Ectodermal cell (in vitro differentiated cells): ENCODE results near the gene NDUFA12. TPM values are rescaled to one million over a fixed set of nuclear protein-coding genes. Genes with fewer than 3 reads are reported as not detected.
A peak's percentile ranks its signal among the peaks of the same experiment; 100 is the strongest.

Experiments
- H3K27ac ChIP-seq: 2 replicates; pipeline ENCODE4 v1.7.0; 2013; ENCODE audit warnings: mild to moderate bottlenecking, low read depth, low read length; ENCODE audit not compliant: insufficient read depth, poor library complexity, severe bottlenecking
- H3K27me3 ChIP-seq: 2 replicates; pipeline ENCODE4 v1.7.0; 2013; ENCODE audit warnings: mild to moderate bottlenecking, low read length; ENCODE audit not compliant: insufficient read depth, control insufficient read depth, poor library complexity, severe bottlenecking
- H3K36me3 ChIP-seq: one replicate; pipeline ENCODE4 v1.7.0; 2013; ENCODE audit warnings: low read length; ENCODE audit not compliant: control insufficient read depth, insufficient read depth
- H3K4me1 ChIP-seq: one replicate; pipeline ENCODE4 v1.7.0; 2013; ENCODE audit warnings: low read length; ENCODE audit not compliant: control insufficient read depth, insufficient read depth
- H3K4me3 ChIP-seq: 2 replicates; pipeline ENCODE4 v1.7.0; 2013; ENCODE audit warnings: low read depth, low read length, control low read depth; ENCODE audit not compliant: insufficient read depth
- H3K9me3 ChIP-seq: 2 replicates; pipeline ENCODE4 v1.7.0; 2013; ENCODE audit warnings: mild to moderate bottlenecking, low read length, moderate library complexity; ENCODE audit not compliant: control insufficient read depth
- WGBS, 2 experiments: methylation state at CpG; one replicate each; pipeline ENCODE4 v1.1.7; 2013; ENCODE audit warnings: missing lambda C conversion rate in 2 of 2; 5-methylcytosine and 5-hydroxymethylcytosine counted together
- polyA plus RNA-seq, 4 experiments: library from polyadenylated mRNA; stranded (reverse); fragments of 50-300 nt; gene quantifications; one replicate each; pipeline ENCODE4 v1.2.3, GENCODE V29; 2013

The NDUFA12 gene
- polyA plus RNA-seq (2013, experiment 1 of 4): 158 TPM
- 159 TPM for polyA plus RNA-seq (2013, experiment 2 of 4)
- polyA plus RNA-seq (2013, experiment 3 of 4): 182 TPM
- polyA plus RNA-seq (2013, experiment 4 of 4): 189 TPM

- 1% methylated on average over 34 of the region's 34 CpGs for WGBS, 2 experiments
- H3K9me3 ChIP-seq: no peaks in the 10 kb centered on the region
- no peaks in the 10 kb centered on the region for H3K27me3 ChIP-seq
- peak within 1 kb of the TSS; percentile 70 for H3K27ac ChIP-seq
- H3K36me3 ChIP-seq: peaks cover 4% of the 10 kb centered on the region
- H3K4me1 ChIP-seq: no peaks in the 10 kb centered on the region
- peak within 1 kb of the TSS; percentile 91 for H3K4me3 ChIP-seq
These were observed at the start of gene NDUFA12 for GRCh38 chr12:95003213-95003920. Gene NDUFA12, minus strand, starts transcription at chr12:95003697. Its CDS starts 17 bp downstream, at chr12:95003680.

DNA sequence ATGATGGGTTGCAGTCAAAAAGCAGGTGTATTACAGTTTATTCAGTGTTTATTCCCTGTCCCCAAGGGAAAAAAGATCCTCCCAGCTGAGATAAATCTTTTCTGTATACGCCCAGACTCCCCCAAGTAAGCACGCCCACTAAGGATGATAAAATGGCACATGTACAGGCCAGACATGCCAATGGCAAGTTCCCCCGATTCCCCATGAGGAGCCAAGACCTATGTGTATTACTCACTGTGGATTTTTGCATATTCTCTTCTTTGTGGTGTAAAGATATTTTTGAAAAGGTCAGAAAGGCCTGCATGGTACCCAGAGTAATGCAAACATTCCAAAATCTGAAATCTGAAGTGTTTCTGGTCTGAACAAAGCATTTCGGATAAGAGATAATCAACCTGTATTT lies 47.7 kb upstream of the NDUFA12 start:
- WGBS, 2 experiments: 95 to 98% methylated on average over 3 of the region's 4 CpGs
- Histone ChIP-seq H3K36me3 (peaks cover 40% of the 10 kb centered on the region), H3K27ac (no peak overlapping the region), H3K27me3 (no peaks in the 10 kb centered on the region), H3K4me3 (no peak overlapping the region), H3K9me3 (no peaks in the 10 kb centered on the region), H3K4me1 (peaks cover 4% of the 10 kb centered on the region)

- no CpG with 5 or more reads among the region's 2 CpGs for WGBS, 2 experiments
- no peaks in the 10 kb centered on the region for H3K27me3 ChIP-seq
- H3K9me3 ChIP-seq: no peaks in the 10 kb centered on the region
- no peak overlapping the region for H3K4me3 ChIP-seq
- no peaks in the 10 kb centered on the region for H3K4me1 ChIP-seq
- H3K27ac ChIP-seq: no peak overlapping the region
- peaks cover 30% of the 10 kb centered on the region for H3K36me3 ChIP-seq
These were observed 34.4 kb upstream of the NDUFA12 start for GRCh38 chr12:95037906-95038305.

DNA sequence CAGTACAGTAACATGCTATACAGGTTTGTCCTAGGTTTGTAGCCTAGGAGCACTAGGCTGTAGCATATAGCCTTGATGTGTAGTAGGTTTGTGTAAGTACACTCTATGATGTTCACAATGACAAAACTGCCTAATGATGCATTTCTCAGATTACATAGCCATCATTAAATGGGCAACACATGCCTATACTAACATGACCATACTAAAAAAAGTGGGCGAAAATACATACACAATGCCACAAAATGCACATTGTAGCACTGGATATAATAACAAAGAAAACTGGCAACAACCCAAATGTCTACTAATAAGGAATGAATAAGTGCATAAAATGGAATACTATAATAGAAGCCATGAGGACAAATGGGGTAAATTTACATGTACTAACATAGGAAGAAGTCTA lies 31.3 kb upstream of the NDUFA12 start:
- no peaks in the 10 kb centered on the region for H3K9me3 ChIP-seq
- H3K4me3 ChIP-seq: no peak overlapping the region
- H3K36me3 ChIP-seq: peaks cover 43% of the 10 kb centered on the region
- no peaks in the 10 kb centered on the region for H3K27me3 ChIP-seq
- 100% methylated on average over 1 of the region's 1 CpG for WGBS, 2 experiments
- no peak overlapping the region for H3K27ac ChIP-seq
- H3K4me1 ChIP-seq: no peaks in the 10 kb centered on the region

DNA sequence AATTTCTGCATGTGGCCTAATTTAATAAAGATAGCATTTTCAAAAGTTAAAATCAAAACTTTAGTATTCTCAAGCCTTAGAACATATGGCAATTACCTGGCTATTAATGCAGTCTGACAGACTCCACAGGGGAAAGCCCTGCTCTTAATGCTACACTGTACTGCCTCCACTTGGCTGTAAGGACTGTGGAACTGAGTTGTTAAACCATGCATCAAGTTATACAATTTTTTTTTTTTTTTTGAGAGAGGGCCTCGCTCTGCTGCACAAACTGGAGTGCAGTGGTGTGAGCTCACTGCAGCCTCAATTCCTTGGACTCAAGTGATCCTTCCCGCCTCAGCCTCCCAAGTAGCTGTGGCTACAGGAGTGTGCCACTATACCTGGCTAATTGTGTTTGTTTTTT lies 19.0 kb upstream of the NDUFA12 start:
- Histone ChIP-seq H3K9me3 (no peaks in the 10 kb centered on the region), H3K27ac (no peak overlapping the region), H3K4me3 (no peak overlapping the region), H3K4me1 (no peaks in the 10 kb centered on the region), H3K36me3 (peaks cover 14% of the 10 kb centered on the region), H3K27me3 (no peaks in the 10 kb centered on the region)
- 90 to 94% methylated on average over 2 of the region's 2 CpGs for WGBS, 2 experiments

- 89 to 91% methylated on average over 1 of the region's 1 CpG for WGBS, 2 experiments
- Histone ChIP-seq H3K9me3 (no peaks in the 10 kb centered on the region), H3K36me3 (peaks cover 6% of the 10 kb centered on the region), H3K27me3 (no peaks in the 10 kb centered on the region), H3K27ac (no peak overlapping the region), H3K4me3 (no peak overlapping the region), H3K4me1 (no peaks in the 10 kb centered on the region)
These were observed 14.0 kb upstream of the NDUFA12 start for GRCh38 chr12:95017482-95017881.

- Histone ChIP-seq H3K36me3 (peaks cover 6% of the 10 kb centered on the region), H3K4me3 (no peak overlapping the region), H3K4me1 (no peaks in the 10 kb centered on the region), H3K27ac (no peak overlapping the region), H3K27me3 (no peaks in the 10 kb centered on the region), H3K9me3 (no peaks in the 10 kb centered on the region)
- WGBS, 2 experiments: 100% methylated on average over 2 of the region's 2 CpGs
These were observed 12.6 kb upstream of the NDUFA12 start for GRCh38 chr12:95016120-95016519.

DNA sequence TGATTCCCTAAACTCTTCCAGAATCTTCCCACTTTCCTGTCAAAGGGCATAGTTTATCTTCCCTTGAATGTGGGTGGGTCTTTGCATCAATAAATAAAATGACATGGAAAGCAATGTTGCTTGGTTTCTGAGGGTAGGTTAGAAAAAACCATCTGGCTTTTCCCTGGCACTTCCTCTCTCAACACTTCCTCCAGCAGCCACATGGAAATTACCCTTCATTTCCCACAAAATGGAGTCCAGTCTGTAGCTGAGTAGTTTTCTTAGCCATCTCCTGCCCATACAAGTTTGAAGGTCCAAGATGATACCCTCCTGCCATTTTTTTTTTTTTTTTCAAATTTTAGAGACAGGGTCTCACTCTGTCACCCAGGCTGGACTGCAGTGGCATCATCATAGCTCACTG lies 11.1 kb upstream of the NDUFA12 start:
- no peaks in the 10 kb centered on the region for H3K9me3 ChIP-seq
- H3K4me3 ChIP-seq: no peak overlapping the region
- H3K27me3 ChIP-seq: no peaks in the 10 kb centered on the region
- peaks cover 4% of the 10 kb centered on the region for H3K36me3 ChIP-seq
- H3K27ac ChIP-seq: no peak overlapping the region
- no peaks in the 10 kb centered on the region for H3K4me1 ChIP-seq

GRCh38 chr12:95006206-95006605 lies 2.7 kb upstream of the NDUFA12 start:
- 93 to 94% methylated on average over 4 of the region's 4 CpGs for WGBS, 2 experiments
- Histone ChIP-seq H3K27ac (no peak overlapping the region), H3K4me1 (no peaks in the 10 kb centered on the region)

GRCh38 chr12:95004610-95005009 lies 1.1 kb upstream of the NDUFA12 start:
- Histone ChIP-seq H3K36me3 (peaks cover 4% of the 10 kb centered on the region), H3K9me3 (no peaks in the 10 kb centered on the region), H3K27me3 (no peaks in the 10 kb centered on the region), H3K27ac (no peak overlapping the region), H3K4me1 (no peaks in the 10 kb centered on the region), H3K4me3 (no peak overlapping the region)
- WGBS, 2 experiments: 96 to 98% methylated on average over 1 to 2 of the region's 2 CpGs

More at GRCh38 chr12:95006206-95006605, 2.7 kb upstream of the NDUFA12 start:
- Histone ChIP-seq H3K36me3 (no peaks in the 10 kb centered on the region), H3K9me3 (no peaks in the 10 kb centered on the region), H3K4me3 (no peak overlapping the region), H3K27me3 (no peaks in the 10 kb centered on the region)
